Testis (tissue), 3 donors: ENCODE results near the gene RIIAD1. TPM values are rescaled to one million over a fixed set of nuclear protein-coding genes. Genes with fewer than 3 reads are reported as not detected.
"Not testable (repeated sequence)": the region's sequence is repeated elsewhere in the genome, so short reads cannot be mapped to it uniquely, and the experiment has no call there.

Experiments used
- DNase-seq: peaks from one replicate; pipeline ENCODE4 v3.0.0-alpha.2; 2019
- H3K27ac ChIP-seq, 2 donors: fragments of 200-600 bp; sonication (generic); one replicate each; pipeline ENCODE4 v1.5.1; 2019
- H3K27me3 ChIP-seq: fragments of 200-600 bp; sonication (generic); one replicate; pipeline ENCODE4 v1.5.1; 2019
- H3K36me3 ChIP-seq: fragments of 200-600 bp; sonication (generic); one replicate; pipeline ENCODE4 v1.5.1; 2017; ENCODE audit warnings: low read depth; ENCODE audit errors: missing control alignments
- H3K4me1 ChIP-seq: fragments of 200-600 bp; sonication (generic); one replicate; pipeline ENCODE4 v1.5.1; 2019
- H3K4me3 ChIP-seq, 2 donors: fragments of 200-600 bp; sonication (generic); one replicate each; pipeline ENCODE4 v1.5.1; 2017 to 2019
- H3K9me3 ChIP-seq: fragments of 200-600 bp; sonication (generic); one replicate; pipeline ENCODE4 v1.5.1; 2017
- POLR2A ChIP-seq: fragments of 450-650 bp; IDR thresholded peaks from one replicate; pipeline ENCODE4 v1.6.1; 2017; ENCODE audit warnings: antibody characterized with exemption, mild to moderate bottlenecking, moderate library complexity
- WGBS, 2 donors: methylation state at CpG; one replicate each; pipeline ENCODE4 v1.1.5; 2018; 5-methylcytosine and 5-hydroxymethylcytosine counted together
- intact Hi-C: fragments of 100-400 bp; cut with DNase I; formaldehyde crosslinking; loops from one replicate; pipeline ENCODE4 v1.15.1; 2023; ENCODE audit warnings: low total_unique reads
- polyA plus RNA-seq: library from polyadenylated mRNA; stranded (reverse); fragments of 350-450 nt; fragmentation: Illumina TruSeq; extraction: RNeasy Lipid Tissue Mini Kit (QIAGEN cat#74804); gene quantifications from one replicate; pipeline ENCODE4 v1.2.3, GENCODE V29; 2014; ENCODE audit warnings: low read depth, low replicate concordance; ENCODE audit not compliant: insufficient read depth
- total RNA-seq, 2 donors: library from RNA; depleted of rRNA; stranded (reverse); fragments of >200 nt; gene quantifications; one replicate each; pipeline ENCODE4 v1.2.3, GENCODE V29; 2016
- TF ChIP-seq, protein P1 (sequence below), 3 experiments: fragments of 450-650 bp in 2 of 3; fragments of 200-600 bp in 1 of 3; sonication (generic) in 1 of 3; IDR thresholded peaks; one replicate each; pipeline ENCODE4 v1.5.1; 2016 to 2019; ENCODE audit warnings: antibody characterized with exemption in 3 of 3, mild to moderate bottlenecking in 2 of 3, moderate library complexity in 1 of 3

Gene RIIAD1
- total and polyA plus RNA-seq, 3 donors from 2014 or later = 6.4 to 30.2 (median 20.5) TPM

DNA sequence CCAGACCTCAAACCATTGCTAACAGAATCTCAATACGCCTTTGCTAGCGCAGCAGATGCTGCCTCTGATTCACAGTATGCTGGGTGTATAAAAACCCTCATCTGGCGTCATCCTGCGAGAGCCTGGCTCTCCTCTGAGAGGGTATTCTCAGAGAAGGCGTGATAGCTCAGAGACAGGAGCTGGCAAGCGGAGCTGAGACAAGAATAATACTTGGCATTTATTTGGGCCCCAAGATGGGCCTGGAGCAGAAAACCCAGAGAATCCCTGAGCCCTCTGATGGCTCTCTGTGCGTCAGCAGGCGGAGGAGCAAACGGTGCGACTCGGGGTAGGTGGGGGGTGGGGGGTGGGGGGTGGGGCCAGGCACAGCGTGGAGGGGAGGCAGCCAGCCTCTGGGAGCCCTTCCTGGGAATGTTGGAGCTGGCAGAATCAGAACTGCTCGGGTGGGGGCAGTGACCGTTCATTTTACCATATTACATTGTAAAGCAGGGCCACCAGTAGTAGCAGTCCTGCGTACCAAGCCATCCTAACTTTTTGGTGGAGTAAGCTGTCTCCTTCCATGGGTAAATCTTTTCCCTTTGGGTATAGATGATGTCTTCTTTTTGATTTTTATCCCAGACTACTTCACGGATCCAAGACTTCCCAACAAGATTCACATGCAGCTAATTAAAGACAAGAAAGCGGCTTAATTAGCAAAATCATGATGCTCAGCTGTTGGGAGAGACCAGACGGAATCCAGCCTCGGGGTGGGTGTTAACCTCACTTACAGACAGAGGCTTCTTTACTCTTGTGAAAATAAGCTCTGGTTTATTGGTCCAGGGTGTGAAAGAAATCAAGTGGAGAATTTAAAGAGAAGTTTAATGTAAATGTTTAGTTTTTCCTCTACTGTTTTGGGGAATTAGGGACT is 7.1 kb downstream of the RIIAD1 start:
- H3K4me3 ChIP-seq = no peak overlapping the region
- no peak for DNase-seq
- H3K27ac ChIP-seq = no peak overlapping the region
- WGBS, 2 donors = 39 to 57% methylated on average over 13 to 19 of the region's 19 CpGs
- no peaks in the 10 kb centered on the region for H3K27me3 ChIP-seq
- no peaks in the 10 kb centered on the region for H3K36me3 ChIP-seq
- no peaks in the 10 kb centered on the region for H3K4me1 ChIP-seq
- intact Hi-C loops = no loop called here
- TF ChIP-seq, protein P1, sequence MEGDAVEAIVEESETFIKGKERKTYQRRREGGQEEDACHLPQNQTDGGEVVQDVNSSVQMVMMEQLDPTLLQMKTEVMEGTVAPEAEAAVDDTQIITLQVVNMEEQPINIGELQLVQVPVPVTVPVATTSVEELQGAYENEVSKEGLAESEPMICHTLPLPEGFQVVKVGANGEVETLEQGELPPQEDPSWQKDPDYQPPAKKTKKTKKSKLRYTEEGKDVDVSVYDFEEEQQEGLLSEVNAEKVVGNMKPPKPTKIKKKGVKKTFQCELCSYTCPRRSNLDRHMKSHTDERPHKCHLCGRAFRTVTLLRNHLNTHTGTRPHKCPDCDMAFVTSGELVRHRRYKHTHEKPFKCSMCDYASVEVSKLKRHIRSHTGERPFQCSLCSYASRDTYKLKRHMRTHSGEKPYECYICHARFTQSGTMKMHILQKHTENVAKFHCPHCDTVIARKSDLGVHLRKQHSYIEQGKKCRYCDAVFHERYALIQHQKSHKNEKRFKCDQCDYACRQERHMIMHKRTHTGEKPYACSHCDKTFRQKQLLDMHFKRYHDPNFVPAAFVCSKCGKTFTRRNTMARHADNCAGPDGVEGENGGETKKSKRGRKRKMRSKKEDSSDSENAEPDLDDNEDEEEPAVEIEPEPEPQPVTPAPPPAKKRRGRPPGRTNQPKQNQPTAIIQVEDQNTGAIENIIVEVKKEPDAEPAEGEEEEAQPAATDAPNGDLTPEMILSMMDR (IDR thresholded peaks at IDR 0.05) = no peak
- no peak for TF ChIP-seq POLR2A
- H3K9me3 ChIP-seq = no peaks in the 10 kb centered on the region

DNA sequence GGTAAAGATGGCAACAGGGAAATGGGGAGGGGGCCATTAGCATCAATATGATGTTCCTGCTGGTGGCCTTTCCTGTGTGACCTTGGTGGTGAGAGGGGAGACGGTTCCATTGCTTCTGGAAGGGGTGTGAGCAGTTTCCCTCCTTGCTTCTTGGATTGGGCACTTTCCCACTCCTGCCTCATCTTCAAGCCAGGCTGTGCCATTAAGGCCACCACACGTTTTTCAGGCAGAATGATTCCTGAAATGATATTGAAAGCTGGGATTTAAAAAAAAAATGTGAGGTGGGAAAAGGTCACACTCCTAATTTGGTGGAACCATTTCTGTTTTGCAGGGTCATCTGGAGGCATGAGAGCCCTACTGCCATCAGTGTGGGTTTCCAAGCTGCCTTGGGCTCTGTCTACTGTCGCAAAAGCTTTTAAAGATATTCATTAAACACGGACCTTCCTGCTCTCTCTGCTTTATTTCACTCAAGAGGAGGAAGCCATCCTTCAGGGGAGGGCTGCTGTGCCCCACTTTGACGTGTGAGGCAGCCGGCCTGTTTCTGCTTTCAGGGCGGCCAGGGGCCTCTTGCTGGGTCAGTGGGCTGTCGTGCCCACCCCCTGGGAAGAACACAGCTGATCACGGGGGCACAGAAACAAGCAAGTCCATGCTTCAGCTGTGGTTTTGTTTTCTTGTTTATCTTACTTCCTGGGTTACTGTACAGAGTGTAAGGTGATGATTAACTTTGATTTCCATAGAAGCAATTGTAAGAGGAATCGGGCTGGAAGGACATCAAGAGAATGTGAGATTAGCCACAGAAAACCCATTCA is 8.0 kb downstream of the RIIAD1 start:
- 69 to 71% methylated on average over 9 to 10 of the region's 10 CpGs for WGBS, 2 donors
- Histone ChIP-seq H3K9me3 (no peaks in the 10 kb centered on the region), H3K36me3 (no peaks in the 10 kb centered on the region), H3K4me1 (no peaks in the 10 kb centered on the region), H3K27ac (no peak overlapping the region), H3K27me3 (no peaks in the 10 kb centered on the region), H3K4me3 (no peak overlapping the region)
- intact Hi-C loops = no loop called here
- no peak for DNase-seq
- TF ChIP-seq POLR2A = no peak
- TF ChIP-seq, protein P1 (IDR thresholded peaks at IDR 0.05) = no peak

DNA sequence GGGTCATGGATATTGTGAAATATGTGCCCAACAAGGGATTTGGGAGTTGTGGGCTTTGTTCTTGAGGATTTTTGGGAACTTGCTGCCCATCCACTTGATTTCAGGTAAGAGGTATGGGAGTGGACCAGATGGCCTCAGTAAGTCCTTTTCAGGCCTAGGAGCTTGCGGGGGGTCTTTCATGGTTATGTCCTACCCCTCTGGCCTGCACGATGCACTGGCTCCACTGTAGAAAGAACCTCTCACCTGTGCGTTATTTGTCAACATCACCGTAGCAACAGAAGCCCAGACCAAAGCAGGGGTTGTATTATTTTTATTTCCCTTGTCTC is 8.6 kb downstream of the RIIAD1 start:
- WGBS, 2 donors = 93% methylated on average over 4 of the region's 4 CpGs
- Histone ChIP-seq H3K4me1 (no peaks in the 10 kb centered on the region), H3K27me3 (no peaks in the 10 kb centered on the region), H3K4me3 (no peak overlapping the region), H3K36me3 (no peaks in the 10 kb centered on the region), H3K9me3 (no peaks in the 10 kb centered on the region), H3K27ac (no peak overlapping the region)
- intact Hi-C loops = loop anchor here (10.0 kb wide), 1 partner anchor 195 kb away; no protein-coding TSS in a partner anchor
- DNase-seq = no peak
- TF ChIP-seq POLR2A = no peak
- TF ChIP-seq, protein P1 (IDR thresholded peaks at IDR 0.05) = no peak

DNA sequence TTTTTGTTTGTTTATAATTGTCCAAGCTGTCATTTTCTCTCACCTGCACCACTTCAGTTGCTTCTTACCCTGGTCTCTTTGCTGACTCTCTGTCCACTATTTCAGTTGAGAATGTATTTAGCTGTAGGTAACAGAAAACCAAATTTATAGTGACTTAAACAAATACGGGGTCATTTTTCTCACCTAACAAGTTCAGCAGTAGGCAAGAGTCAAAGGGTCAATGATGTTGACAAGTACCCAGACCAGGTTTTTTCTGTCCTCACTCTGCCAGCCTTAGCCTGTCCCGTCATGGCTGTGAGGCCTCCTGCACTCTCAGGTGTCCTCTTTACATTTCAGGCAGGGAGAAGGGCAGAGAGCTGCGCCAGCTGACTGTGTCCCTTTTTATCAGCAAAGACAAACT is 11.8 kb downstream of the RIIAD1 start:
- no peak overlapping the region for H3K4me3 ChIP-seq
- H3K27me3 ChIP-seq = no peaks in the 10 kb centered on the region
- WGBS, 2 donors = 87 to 88% methylated on average over 3 of the region's 3 CpGs
- TF ChIP-seq, protein P1 (IDR thresholded peaks at IDR 0.05) = no peak
- TF ChIP-seq POLR2A = no peak
- no peak overlapping the region for H3K27ac ChIP-seq
- H3K9me3 ChIP-seq = no peaks in the 10 kb centered on the region
- intact Hi-C loops = loop anchor here (10.0 kb wide), 1 partner anchor 198 kb away; no protein-coding TSS in a partner anchor
- DNase-seq = no peak
- H3K36me3 ChIP-seq = no peaks in the 10 kb centered on the region
- no peaks in the 10 kb centered on the region for H3K4me1 ChIP-seq

DNA sequence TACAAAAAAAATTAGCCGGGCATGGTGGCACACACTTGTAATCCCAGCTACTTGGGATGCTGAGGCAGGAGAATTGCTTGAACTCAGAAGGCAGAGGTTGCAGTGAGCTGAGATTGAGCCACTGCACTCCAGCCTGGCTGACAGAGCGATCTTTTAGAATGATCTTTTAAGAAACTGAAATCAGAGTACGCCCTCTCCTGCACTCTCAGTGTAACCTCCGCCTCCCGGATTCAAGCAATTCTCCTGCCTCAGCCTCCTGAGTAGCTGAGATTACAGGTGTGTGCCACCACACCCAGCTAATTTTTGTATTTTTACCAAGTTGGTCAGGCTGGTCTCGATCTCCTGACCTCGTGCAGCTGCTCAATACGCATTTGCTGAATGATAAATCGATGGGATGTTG is 12.7 kb downstream of the RIIAD1 start:
- intact Hi-C loops = loop anchor here (10.0 kb wide), 1 partner anchor 199 kb away; no protein-coding TSS in a partner anchor
- H3K4me1 ChIP-seq, H3K27ac ChIP-seq, H3K4me3 ChIP-seq, H3K27me3 ChIP-seq, H3K36me3 ChIP-seq, H3K9me3 ChIP-seq, DNase-seq: not testable (repeated sequence)
- WGBS, 2 donors = 93 to 96% methylated on average over 9 of the region's 9 CpGs
